ENCODE results near the gene GRIA4.
A peak's percentile ranks its signal among the peaks of the same experiment; 100 is the strongest.
"Not testable (repeated sequence)": the region's sequence is repeated elsewhere in the genome, so short reads cannot be mapped to it uniquely, and the experiment has no call there.

GRIA4 gene

DNA sequence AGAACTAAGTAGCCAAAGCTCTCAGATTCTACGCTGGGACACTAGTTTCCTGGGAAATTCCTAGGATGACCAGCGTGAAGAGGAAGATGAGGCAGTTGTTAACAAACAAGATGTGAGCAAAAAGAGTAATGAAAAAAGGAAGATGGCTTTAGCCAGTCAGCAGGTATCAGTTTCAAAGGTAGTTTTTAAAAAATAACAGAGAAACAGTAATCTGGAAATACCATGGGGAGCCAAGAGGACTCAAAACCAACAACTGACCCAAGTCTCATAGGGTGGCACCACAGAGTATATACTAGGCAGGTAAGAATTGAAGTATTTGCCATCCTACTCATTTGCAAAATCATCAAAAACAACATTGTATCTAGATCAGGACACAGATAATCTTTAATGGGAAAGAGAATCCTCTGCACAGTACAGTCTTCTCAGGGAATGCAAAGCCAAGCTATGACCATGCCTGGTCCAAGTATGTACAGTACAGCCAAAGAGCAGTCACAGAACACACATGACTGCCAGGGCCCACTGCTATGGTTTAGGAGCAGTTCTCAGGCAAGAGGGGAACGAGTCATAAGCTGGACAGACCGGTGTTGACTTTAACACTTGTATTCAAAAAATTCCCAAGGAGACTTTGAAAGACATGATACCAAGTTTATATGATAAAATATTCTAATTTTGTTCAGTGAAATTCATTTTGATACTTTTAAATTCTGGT is 391.6 kb downstream of the GRIA4 start:
- no peak for DNase-seq (ENCODE audit: low read depth)

DNA sequence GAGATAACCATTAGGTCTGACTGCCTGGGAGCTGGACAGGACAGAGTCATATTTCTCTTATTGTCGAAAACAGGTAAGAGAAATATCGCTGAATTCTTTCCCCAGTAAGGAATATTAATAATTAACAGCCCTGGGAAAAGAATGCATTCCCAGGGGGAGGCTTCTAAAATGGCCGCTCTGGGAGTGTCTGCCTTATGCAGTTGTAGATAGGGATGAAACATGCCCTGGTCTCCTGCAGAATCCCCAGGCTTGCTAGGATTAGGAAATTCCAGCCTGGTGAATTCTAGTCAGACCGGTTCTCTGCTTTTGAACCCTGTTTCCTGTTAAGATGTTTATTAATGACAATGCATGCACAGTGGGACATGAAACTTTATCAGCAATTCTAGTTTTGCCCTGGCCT is 393.2 kb downstream of the GRIA4 start:
- DNase-seq (ENCODE audit: low read depth): not testable (repeated sequence)

DNA sequence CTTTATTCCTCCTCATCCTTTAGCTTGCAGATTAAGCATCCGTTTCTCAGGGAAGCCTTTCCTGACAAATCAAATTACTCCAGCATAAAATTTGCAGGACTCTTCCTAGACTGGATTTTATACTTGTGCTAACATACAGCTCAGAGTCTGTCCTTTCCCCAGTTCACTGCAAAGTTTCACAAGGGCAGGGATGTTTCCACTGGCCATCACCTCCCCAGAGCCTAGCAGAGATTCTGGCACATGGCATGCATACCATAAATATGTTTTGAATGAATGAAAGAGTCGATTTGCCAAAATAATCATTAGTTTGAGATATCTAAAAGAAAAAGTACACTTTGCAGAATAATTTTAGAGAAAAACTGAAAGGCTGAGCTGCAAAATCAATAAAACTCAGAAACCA is 401.6 kb downstream of the GRIA4 start:
- peak; percentile 59 for DNase-seq (ENCODE audit: low read depth)

DNA sequence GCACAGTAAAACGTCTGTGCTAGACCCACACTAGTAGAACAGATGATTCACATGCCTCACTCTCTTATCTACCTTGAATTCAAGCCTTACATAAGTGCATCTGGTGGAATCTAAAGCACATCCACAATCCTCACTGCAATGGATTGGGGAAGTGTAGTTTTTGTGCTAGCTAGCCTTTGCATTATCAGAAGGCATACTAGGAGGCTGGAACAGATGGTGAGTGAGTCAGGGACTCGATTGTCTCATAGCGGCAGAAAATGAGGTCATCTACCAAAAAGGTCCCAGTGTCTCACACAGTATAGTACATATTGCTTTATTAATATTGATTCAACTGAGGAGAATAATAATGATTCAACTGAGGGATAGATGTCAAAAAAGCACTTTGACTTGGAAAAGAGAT is 402.9 kb downstream of the GRIA4 start:
- DNase-seq (ENCODE audit: low read depth): peak; percentile 95

DNA sequence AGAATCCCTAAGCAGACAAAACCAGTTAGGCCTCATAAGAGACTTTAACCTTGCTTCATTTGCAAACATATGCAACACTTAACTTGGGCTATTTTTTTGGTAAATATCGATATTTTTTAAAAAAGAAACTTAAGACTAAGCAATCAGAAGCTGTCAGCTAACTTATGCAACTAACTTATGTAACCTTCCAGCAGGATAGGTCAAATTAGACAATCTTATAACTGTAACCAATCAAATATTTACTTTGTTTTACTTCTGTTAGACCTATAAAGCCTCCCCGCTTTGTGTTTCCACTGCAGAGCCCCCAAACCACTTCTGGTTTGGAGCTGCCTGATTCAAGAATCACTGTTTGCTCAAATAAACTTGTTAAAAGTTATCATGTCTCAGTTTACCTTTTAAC is 404.2 kb downstream of the GRIA4 start:
- no peak for DNase-seq (ENCODE audit: low read depth)

DNA sequence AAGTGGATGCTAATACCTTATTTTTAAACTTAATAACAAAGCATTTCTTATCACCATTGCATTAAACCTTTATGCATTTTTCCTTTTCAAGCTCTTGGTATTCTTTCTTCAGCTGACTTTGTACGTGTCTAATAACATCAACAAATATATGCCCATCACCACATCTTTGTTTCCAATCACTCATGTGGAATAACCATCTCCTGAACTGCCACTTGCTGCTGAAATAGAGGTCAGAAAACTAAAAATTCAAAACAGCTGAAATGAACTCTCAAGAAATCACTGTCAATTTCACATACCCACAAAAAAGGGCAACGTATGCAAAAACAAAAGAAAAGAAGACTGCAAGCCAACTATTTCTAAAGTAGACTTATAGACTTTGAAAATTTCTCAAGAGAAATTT is 404.7 kb downstream of the GRIA4 start:
- no peak for DNase-seq (ENCODE audit: low read depth)

DNA sequence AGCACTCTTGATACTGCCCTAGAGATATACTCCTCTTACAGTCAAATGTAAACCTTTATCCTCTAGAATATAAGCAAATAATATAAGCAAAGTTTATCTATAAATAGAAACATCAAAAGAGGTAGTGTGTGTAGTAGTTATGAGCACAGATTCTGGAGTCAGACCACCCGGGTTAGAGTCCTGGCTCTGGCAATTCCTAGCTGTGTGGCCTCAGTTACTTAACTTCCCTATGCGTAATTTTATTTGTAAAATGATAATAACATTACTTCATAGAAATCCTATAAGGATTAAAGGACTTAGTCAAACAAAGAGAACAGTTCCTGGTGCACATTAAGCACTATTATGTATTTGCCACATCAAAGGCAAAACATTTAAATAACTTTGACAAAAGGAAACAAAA is 405.2 kb downstream of the GRIA4 start:
- DNase-seq (ENCODE audit: low read depth): no peak

DNA sequence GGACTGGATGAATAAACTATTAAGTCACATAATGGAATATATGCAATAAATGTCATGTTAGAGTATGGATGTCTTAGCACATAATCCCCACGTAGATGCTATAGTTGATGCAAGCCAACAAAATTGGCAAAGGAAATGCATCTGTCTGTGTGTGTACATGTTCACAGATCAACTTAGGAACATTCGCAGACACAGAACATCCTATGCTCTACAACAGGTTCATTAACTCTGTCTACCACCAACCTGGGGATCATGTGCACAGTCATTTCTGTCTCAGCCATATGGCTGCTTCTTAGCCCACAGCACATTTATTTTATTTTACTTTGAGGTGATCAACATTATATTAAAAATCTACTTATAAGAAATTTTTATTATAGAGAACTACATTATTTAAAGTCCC is 407.2 kb downstream of the GRIA4 start:
- DNase-seq (ENCODE audit: low read depth): no peak

DNA sequence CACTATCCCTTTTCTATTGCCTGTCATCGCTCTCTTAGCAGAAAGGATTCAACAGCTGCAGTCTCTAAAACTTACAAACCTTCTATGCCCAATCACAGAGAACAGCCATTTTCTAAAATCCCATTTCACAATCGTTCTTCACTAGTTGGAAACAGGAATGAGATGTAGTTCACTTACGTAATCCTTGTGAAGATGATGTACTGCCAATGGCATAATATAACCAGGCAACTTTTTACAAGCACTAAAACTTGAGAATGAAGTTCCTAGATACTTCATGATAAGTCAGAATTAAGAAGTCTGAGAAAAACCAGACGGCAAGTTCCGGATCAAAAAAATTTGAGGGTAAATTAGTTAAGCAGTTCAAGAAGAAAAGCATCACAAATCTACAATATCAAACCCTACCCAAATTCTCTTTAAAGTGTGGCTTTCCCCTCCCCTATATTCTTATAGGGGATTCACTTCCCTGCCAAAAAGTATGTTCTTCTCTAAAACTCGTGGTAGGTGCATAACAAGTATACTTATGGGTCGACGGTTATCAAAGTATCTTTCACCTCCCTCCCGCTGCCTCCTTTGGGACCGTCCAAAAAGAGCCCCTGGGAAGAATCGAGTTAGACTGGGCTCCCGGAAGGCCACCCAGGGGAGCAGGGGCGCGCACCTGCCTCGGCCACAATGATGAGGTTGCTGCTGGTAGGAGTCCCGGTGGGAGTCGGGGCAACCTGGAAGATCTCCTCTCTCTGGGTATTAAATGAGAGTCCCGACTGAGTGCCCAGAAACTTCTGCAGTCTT is 411.5 kb downstream of the GRIA4 start:
- DNase-seq (ENCODE audit: low read depth): peak; percentile 61

DNA sequence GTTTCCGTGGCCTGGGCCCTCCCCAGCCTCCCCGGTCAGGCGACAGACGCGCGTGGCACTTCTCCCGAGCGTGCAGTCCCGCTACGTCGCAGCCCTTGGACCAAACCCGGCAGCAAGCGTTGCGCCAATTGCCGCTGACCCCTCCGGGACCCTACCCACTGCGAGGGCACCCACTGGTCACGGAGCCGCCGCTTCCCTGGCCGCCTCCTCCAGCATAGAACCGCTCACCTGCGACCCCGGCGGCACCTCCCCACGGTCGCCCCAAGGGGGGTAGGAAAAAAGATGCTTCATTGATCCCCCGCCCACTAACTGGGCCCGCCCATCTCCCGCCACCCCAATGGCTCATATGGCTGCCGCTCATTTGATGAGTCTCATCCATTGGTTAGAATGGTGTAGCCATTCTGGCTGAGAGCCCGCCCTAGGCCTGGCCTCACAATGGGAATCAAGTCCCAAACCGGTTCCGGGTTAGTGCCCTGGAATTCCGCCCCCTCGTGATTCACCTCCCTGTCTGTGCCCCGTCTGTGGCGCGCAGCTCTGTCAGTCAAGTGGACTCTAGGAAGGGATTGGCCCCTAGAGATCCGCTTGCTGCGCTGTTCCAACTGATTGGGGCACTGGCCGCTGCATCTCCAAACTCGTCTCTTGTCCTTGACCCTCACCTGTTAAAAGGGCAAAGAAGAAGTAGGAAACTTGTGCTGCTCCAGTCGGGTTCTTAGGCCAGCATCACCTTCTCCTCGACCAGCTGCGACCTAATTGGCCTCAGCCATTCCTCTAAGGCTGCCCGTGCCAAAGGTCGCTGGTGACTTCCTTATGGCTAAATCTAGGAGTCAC is 412.3 kb downstream of the GRIA4 start, which contains the start of gene MSANTD4:
Gene MSANTD4 (minus strand): TSS at position 274 of the 828 bp plus-strand sequence. CDS start 11,323 bp downstream, outside the sequence.
- peak; percentile 100 for DNase-seq (ENCODE audit: low read depth)

DNA sequence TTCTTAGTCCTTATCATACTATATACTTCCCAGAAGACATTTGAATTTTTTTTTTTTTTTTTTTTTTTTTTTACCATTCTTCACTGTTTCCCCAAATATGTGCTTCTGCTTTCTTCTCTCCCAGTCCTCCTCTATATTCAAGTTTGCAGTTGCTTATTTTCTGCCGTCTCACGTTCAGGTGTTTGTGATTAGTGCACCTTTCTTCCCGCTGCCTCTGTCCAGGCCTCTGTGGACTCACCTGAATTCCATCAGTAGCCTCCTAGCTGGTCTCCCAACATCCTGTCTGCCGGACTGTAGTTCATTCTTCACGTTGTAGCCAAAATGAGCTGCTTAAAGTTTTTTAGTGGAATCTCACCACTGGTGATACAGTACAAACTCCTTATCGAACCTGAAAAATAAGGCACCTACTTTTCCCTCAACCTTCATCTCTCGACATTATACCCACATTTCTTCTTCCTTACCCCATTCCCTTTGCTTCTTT is 413.0 kb downstream of the GRIA4 start:
- DNase-seq (ENCODE audit: low read depth): no peak

DNA sequence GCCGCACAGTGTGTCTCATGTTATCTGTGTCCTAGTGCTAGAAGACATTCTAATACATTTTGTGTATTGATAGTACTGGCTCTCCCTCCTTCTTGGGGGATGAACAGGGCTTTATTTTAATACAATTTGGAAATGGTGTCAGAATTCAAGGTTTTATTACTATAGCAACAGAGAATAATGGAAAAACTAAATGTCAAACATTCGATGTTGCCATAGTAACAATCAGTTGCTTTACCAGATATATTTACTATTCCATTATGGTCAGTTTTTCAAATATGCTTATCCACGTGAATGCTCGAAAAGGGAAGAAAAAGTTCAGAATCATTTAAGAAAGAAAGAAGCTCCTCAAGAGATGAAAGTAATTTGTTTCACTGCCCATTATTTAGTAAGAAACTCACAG is 420.7 kb downstream of the GRIA4 start:
- DNase-seq (ENCODE audit: low read depth): no peak

DNA sequence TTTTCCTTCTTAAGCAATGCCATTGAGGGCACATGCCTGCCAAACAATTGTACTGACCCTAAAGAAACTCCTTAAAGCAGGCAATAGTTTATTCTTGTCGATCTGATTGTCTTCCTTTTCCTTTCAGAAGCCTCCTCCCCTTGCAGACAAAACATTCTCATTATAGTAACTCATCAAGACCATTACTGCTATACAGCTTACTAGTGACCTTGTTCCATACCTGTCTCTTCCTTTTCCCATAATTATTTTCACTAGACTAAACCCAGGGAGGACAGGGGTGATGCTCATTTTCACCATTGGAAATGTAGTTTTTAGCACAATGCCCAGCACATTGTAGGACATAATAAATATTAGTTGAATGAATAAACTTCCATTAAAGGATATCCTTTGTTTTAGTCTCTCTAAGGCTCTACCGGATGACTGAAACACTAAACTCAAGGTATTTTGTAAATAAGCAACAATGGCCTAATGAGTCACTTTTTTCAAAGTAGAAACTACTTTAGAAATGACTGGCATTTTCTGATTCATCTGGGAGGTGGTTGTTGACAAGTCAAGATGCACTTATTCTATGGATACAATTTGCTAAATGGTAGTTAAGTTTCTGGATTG is 421.4 kb downstream of the GRIA4 start:
- DNase-seq (ENCODE audit: low read depth): peak; percentile 72
